Epidermal melanocyte (primary cell): ENCODE results near the gene POLG.

Experiments
- DNase-seq: peaks from one replicate; pipeline ENCODE4 v3.0.0; 2011; ENCODE audit warnings: low spot score; ENCODE audit not compliant: insufficient read length

POLG gene

DNA sequence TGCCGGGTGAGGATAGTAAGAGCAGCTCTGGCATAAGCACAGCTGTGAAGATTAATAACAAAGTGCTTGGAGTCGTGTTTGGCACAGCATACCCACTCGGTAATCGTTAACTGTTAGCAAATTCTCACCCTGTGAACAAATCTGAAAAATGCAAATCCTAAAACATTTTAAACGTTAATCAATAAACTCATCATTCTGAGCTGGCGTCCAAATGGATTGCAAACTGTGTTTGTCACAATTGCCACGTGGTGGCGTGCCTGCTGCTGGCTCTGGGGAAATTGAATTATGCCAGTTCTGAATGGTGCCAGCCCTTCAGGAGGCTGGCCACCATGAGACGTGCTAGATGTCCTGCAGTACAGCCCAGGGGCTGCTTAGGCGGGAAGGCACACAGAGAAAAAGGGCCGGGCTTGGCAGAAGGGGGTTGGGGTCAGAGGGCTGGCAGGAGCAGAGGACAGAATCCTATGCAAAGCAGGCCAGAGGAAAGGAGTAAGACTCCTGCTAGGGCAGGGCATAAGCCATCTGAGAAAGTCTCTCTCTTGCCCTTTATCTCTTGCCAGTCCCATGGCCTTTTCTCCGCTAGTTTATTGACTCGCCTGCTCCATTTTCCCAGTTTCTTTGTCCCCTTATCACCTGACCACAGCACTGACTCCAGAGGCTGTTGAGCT lies 22.1 kb upstream of the POLG start:
- DNase-seq: no peak

DNA sequence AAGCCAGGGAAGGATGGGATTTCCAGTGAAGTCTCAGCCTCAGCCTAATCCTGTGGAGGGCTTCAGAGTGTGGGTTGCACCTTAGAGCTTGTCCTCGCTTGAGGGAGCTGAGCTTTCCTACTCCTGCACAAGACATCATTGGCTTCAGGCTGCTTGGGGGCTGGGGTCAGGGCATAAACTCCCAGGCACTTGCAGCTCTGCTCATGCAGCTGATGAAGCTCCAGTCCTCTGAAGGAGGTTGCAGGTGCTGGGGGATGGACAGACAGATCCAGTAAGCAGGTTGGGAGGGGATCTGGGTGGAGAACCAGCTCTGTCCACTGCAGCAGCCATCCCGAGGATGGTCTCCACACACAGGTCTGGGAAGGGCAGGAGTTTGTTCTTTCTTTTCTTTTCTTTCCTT lies 19.4 kb upstream of the POLG start:
- DNase-seq: no peak

DNA sequence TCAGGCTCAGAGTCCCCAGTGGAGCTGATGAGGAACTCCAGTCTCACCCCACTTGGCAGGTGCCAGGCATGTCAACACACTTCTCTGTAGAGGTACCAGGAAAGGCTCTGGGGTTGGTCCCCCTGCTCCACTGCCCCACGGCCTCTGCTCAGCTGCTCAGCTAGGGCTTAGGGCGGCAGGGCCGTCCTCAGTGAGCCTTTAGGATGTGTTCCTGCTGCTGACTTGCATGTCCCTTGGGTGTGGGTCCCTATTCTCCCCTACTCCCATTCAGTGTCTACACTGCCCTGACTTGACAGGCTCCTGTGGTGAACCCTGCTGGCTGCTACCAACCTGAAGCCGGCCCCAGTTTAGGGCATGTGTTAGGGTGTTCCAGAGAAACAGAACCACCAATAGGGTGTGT lies 17.9 kb upstream of the POLG start:
- no peak for DNase-seq

DNA sequence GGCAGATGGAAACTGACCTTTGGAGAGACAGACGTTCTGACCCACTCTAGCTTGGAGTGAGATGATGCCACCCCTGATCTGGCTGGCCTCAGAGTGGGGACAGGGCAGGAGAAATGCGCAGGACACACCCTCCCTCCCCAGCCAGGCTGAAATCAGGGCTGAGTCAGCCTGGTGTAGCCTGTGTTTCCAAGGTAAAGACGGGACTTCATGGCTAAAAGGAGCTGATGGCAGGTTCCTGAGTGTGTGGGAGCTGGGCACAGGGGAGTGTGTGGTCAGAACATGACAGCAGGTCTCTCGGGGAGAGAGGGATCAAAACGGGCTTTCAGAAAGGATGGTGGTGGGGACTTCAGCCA lies 14.6 kb upstream of the POLG start:
- no peak for DNase-seq

DNA sequence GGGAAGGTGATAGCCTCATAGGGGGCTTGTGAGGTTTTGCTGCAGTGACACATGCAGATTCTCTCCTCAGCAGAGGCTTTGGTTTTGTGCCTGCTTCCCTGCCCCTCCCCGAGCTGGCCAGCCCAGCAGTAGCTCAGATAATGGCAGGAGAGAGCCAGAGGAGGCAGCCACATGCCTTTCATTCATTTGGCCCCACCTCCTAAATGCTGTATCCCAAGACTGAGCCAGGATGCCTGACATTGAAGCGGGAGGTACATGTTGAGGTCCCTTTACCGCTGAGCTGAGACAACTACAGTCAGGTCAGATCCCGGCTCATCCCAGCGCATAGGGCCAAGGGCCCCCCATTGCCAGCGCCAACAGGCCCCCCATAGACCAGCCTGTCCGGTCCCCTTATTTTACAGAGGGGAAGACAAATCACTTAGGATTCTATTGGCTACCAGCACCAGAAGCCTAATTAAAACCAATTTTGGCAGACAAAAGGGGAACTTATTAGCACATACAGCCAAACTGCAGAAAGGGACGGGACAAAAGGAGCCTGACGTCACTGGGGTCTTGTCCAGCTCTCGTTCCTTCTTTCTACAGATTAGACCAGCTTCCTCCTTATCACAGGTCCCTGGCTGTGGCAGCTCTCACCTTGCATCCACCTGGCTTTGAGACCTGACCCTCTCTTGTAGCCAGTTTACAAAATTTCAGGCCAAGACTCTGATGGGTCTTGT lies 12.1 kb upstream of the POLG start:
- no peak for DNase-seq

DNA sequence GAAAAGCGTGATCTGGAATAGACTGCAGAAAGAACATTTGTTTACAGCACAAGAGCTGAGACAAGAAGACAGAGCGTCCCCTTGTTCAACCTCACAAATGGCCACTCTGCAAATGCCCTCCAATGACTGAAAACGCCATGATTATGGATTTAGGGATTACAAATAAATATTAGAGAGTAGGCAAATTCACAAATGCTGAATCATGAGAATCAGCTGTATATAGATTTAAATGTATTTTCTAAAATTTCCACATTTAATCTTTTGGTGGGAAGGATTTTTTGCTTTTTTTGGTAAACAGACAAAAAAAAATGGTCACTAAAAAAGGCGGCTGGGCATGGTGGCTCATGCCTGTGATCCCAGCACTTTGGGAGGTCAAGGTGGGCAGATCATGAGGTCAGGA lies 10.6 kb upstream of the POLG start:
- no peak for DNase-seq

DNA sequence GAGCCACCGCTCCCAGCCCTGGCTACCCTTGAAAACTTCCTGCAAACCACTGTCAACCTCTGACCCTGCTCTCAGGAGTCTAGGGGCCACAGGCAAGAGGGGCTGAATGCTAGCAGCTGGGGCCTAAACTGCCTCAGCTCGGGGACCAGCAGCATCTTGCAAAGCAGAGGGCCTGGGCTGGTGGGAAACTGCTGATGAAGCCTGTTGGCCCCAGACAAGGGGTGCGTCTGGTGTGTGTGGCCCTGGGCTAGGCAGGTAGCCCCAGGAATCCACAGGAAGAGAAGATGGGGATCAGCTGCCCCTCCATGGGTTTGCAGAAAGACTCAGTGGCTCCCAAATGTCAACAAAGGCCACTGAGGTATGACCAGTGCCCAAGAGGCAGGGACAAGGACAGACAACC lies 8.2 kb upstream of the POLG start:
- DNase-seq: no peak

DNA sequence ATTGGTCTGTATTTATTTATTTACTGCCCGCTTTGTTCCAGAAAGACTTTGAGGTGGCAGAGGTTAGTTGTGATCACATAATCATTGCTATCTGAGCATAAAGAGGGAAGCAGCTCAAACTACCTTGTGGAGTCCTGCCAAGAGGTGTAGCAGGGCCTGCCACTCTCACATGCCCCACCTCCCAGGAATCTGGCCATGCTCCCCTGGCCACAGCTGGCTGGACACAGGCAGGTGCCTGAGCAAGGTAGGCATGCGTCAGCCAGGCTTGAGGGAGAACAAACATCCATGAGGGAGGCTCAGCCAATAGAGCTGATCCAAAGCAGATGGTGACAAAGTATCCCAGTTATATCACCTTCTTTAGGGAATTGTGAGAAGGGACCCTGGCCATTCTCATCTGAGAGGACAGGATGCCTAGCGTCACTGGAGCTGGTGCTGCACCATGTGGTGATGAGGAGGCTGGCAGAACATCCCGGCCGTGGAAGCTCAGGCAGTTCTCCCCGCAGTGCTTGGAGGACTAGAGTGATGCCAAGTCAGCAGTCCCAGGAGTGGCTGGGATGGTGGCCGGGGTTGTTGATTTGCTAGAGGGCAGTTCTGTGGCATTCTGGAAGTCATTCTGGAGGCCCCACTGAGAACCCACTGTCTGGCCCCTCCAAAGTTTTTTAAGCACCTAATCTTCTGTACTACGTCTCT lies 6.8 kb upstream of the POLG start:
- DNase-seq: no peak

DNA sequence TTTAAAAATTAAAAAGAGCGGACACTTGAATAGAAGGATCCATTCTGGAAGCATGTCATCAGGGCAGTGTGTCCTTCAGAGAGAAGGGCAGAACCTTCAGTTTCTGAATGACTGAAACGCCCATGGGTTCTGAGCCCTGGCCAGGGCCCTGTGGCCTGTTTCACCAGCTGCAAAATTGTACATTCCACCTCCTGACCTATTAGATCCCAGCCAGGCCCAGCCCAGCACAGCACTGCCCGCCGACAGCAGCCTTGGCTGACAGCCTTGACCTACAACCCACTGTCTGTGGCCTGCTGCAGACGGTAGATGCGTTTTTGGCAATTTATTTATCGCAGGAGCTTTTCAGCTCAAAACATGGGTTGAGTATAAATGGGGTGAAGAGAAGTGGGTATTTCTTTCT lies 5.9 kb upstream of the POLG start:
- no peak for DNase-seq

DNA sequence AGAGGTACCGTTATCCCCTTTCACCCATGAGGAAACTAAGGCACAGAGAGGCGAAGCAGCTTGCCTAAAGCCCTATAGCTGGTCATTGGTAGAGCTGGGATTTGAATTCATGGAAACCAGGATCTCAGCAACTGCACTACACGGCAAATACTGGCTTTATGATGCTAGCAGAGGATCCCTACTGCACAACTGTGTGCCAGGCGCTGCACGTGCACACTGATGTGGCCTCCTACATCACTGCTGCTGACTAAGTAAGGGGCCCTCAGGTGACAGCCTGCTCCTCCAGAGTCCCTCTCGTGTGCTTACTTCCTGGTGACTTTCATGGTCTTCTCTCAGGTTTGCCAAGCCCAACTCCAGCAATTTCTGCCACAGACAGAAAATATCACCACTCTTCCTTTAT lies 3.4 kb upstream of the POLG start:
- DNase-seq: no peak

DNA sequence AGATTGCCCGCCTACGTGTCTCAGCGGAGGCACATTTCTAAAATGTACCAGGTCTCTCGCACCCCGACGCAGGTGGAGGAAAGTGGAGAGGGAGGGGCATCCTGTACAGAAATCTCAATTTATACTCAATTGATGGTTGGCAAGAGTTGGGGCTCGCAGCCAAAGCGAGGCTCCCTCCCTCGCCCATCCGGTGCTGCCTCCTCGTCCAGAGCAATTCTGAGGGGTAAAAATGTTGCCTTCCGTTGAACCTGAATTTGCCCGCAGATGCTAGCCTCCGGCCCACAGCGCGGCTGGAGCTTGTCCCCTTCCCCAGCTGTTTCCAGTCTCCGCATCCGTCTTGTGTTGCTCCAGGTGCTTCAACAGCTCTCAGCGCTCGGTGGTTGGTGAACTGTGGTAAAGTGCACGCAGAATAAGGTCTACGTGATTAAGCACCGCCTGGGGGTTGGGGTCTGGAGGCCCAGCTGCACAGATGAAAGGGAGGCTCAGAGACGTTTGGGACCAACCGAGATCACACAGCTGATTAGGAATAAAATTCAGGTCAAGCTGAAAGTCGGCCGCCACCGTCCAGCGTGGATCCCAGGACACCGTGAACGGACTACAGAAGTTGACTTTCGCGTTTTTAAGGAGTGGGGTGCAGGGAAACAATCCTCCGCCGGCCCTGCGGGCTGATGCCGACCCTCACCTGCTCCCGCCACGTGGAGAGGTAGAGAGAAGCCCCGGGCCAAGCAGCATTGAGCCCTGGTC lies 846 bp upstream of the POLG start:
- DNase-seq: no peak

DNA sequence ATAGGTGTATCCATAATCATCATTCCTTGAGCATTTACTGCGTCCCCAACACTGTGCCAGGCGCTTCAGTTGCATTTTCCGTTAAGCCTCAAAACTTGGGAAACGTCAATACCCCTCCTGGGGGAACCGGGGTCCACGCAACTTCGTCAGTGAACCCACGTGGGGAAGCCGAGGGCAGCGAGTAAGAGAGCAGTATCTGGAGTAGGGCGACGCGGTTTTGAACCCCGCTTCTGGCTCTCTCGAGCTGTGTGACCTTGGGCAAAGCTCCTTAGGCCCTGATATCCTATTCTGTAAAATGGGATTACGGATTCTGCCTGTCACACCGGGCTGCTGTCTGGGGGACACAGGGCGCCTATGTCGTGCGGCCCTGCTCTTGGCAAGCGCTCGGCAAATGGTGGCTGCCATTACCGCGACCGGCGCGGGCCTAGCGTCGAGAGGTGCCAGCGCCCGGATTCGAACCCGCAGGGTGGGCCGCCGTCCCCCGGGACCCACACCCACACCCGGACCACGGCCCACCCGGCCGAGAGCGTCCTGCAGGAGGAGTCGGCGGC lies 590 bp downstream of the POLG start:
- DNase-seq: no peak

DNA sequence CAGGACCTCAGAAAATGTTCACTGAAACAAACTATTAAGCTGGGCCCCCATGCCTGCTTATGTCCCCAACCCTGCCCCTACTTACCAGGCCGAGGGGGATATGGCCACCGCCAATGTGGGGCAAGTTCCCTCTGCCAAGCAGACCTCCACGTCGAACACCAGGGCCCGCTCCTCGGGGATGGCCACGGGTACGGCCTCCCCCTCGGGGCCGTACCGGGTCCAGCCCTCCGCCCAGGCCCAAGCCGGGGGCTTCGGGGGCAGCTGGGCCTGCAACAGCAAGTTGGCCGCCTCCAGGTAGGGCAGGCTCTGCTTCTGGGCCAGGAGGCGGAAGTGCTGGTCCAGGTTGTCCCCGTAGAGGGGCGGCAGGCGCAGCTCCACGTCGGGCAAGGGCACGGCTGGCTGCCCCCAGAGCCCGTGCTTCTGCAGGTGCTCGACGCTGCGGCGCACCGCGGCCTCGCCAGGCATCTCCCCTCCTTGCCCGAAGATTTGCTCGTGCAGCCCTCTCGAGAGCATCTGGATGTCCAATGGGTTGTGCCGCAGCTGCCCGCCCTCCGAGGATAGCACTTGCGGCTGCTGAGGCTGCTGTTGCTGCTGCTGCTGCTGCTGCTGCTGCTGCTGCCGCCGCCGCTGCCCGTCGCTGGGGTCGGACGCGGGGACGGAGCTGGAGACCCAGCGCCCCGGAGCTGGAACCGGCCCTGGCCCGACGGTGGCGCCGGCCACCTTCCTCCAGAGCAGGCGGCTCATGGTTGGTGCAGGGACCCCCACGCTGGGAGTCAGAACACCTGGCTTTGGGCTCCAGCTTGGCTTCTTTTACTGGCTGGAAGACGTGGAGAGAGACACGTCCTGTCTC lies 1.4 kb downstream of the POLG start:
- DNase-seq: no peak

DNA sequence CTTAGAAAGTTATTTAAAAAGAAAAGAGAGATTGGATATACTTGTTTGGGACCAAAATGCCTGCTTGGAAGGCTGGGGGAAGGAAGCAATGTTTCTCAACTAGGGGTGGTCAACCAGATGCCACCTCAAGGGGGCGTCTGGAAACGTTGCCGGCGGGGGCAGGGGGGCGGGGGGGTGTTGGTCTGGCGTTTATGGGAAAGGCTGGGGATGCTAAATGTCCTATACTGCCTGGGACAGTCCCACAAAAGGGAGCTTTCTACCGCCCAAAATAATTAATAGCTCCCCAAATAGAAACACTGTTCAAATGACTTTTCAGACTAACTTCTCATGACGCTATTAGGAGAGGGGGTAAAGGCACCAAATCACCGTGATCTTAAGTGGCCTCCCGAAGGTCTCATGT lies 2.2 kb downstream of the POLG start:
- DNase-seq: no peak

DNA sequence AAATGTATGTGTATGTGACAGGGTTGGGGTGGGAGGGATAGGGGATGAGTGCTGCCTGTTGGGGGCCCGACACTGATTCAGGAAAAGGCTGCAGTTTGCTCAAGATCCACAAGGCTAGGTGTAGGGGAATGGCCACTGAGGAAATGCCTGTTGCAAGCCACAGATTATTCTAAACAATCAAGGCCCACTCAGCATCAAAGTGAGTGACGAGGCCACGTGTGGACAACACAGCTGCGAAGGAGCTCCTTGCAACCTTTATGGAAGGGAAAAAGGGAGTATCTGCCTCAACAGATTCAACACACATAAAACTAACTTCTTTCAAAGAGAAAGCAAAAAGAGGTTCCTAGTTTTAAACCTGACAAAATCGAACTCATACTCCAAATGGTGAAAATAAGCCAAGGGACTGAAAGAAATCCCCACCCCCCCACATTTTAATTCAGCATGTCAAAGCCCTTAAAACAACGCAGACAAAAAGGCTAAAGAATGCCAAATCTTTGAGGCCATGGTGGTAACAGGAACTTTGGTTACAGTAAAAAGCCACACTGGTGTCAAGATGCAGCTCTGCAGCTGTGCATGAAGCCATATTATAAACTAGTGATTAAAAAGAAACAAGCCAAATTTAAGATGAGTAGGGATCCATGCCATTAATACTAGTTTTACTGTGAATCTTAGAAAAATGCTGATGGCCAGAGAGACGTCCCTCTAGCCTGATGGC lies 3.6 kb downstream of the POLG start:
- DNase-seq: no peak

DNA sequence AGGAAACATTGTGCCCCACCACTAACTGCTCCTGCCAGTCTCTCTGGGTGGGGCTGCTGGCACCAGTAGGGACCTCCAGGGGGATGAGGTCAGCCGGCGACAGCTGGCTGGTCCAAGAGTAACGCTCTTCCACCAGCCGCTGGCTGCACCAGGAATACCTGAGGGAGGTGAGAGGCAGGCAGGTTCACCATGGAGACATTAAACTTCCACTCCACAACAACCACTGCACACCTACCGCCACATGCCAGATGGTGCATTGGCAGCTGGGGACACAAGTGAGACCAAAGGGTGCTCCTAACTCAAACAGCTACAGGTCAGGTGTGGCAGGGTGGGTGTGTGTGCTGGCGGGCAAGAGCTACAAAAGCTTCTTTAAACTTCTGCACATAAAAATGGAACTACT lies 4.5 kb downstream of the POLG start:
- DNase-seq: no peak

DNA sequence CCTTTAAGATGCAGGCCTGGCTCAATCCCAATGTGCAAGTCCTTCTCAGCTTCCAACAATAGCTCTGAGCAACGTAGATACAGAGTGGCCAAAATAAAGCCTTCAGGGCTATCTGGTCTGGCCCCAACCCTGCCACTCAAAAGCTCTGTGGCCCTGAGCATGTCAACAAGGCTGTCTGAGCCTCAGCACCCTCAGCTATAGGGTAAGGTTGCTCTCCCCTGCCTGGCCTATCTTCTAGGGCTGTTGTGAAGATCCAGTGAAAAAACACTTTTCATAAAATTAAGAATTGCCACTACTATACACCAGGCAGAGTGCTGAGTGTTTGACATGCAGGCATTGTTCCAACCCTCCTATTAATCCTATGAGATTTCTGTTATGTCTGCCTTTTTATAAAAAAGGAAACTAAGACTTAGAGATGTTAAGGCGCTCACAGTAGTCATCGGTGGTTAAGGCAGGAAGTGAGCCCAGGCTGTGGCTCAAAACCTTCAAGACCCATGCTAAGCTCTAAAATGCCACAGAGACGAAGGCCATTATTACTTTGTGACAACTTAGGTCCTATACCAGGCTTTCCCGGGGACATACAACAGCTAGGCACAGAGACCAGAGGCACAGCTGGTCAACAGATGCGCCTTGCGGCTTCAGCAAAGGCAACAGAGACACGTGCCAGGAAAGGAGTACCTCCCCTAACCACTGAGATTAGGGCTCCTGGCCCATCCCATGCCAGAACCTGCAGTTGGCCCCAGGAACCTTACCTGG lies 5.1 kb downstream of the POLG start:
- no peak for DNase-seq

DNA sequence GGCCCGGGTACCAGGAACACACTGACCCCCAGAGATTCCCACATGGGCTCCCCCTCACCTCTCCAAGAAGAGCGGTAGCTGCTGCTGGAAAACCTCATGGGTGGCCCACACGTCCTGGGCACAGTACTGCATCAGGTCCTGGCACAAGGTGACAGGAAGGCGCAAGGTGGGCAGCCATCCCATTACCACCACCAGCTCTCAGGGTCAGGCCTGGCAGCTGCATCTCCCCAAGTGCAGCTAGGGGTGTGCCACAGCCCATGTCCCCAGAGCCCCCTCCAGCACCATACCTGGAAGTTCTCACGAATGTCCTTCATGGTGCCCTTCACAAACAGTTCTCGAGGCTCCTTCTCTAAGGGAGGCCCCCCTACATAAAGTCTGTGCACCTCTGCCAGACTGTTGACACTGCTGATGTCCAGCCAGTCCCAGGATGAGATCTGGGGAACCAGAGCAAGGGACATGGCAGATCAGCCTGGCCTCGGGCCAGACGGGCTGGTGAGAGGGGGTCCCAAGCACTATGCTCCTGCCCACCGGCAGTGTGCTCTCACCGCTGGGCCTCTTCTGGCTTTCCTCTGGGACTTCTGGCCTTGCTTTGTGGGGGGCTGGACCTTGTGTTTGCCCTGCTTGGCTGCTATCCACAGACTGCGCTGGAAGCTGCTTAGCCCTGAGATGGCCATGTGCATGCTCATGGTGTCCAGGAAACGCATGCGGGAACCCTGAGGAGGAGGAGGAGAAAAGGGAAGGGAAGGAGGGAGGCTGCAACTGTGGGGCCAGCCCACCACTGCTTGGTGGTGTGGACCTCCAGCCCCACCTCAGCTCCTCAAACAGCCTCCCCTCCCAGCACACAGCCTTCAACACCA lies 6.0 kb downstream of the POLG start:
- DNase-seq: no peak

DNA sequence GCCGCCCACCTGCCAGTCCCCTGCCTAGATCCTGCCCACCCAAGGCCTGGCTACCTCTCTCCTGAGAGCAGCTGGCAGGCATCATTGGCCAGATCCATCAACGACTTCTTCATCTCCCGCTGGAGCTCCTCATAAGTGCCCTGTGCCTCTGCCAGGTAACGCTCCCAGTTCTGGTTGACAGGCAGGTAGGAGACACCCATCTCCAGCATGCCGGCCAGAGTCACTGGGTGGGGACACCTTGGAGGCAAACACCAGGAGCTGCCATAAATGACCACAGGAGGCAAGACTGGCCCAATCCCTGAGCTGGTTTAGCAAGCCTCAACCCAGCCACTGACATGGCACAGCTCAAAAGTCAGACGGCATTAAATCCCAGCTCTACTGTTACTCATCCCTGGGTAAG lies 7.5 kb downstream of the POLG start:
- DNase-seq: no peak
